SK-N-SH treated with all-trans-retinoic acid at 6 μM for 48 hours (cell line): ENCODE measurements around the gene EML1.

ENCODE experiments used
- ESRRG ChIP-seq: fragments of 250-450 bp; sonication (Bioruptor Pico); IDR thresholded peaks from 2 replicates; pipeline ENCODE4 v1.6.1; 2021; ENCODE audit warnings: mild to moderate bottlenecking
- RARB ChIP-seq: fragments of 250-450 bp; sonication (Bioruptor Pico); IDR thresholded peaks from 2 replicates; pipeline ENCODE4 v1.8.0; 2021; ENCODE audit warnings: mild to moderate bottlenecking, moderate library complexity
- TCF4 ChIP-seq: fragments of 250-450 bp; sonication (Bioruptor Pico); IDR thresholded peaks from 2 replicates; pipeline ENCODE4 v1.8.0; 2021; ENCODE audit warnings: mild to moderate bottlenecking, moderate library complexity, borderline replicate concordance
- TOX ChIP-seq: fragments of 250-450 bp; sonication (Bioruptor Pico); IDR thresholded peaks from 2 replicates; pipeline ENCODE4 v1.8.0; 2021; ENCODE audit warnings: mild to moderate bottlenecking, moderate library complexity, borderline replicate concordance
- ZNF565 ChIP-seq: fragments of 450-650 bp; formaldehyde crosslinking; conservative IDR thresholded peaks from 2 replicates; pipeline ENCODE4 v1.5.0; 2020; ENCODE audit warnings: low read depth, mild to moderate bottlenecking, moderate library complexity

DNA sequence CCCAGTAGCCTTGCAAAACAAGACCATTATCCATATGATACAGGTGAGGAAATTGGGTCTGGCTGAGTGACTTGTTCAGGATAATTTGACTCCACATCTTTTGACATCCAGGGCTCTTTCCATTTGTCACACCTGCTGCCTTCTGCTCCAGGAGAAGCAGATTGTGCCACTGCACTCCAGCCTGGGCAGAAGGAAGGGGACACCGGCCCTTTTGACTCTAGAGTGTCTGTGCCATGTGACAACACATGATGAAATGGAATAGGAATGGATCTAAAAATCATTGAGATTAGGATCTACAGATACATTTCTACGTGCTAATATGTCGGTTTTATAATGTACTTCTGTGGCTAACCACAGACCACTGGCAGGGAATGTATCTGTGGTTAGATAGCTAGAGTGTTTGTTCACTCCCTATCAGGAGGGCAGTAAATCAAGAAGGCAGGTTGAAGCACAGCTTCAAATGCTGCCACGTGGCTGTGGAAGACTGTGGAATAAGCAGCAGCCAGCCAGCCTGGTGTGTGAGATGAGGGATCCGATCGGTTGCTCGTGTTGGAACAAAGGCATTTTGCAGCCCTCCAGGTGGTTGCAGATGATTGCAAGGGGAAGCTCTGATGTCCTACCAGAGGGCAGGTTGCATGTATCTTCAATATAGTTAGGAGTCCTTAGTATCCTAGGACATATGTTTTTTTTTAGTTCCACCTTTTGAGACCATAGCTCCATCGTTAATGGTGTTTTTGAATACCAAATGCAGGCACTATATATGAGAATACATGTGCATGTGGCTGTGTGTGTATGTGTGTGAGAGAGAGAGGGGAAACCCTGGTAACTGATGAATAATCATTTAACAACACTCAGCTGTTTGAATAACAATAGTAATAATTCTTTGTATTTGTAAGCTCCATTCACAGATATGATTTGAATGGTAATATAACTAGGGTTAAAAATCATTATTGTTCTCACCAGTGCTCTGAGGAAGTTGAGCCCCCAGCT lies 28.6 kb downstream of the EML1 start:
- TF ChIP-seq ZNF565 (CRISPR knock-in tag) (no peak), TCF4 (no peak), TOX (CRISPR knock-in tag) (no peak), RARB (CRISPR knock-in tag) (no peak), ESRRG (no peak)
